WTC11 (cell line): Measurements from ENCODE around the gene FAM240A. TPM values are rescaled to one million over a fixed set of nuclear protein-coding genes. Genes with fewer than 3 reads are reported as not detected.
A peak's percentile ranks its signal among the peaks of the same experiment; 100 is the strongest.

Source experiments
- ATAC-seq: fragments of 200-7000 bp; cut with Tn5 transposase; 2 replicates; pipeline ENCODE4 v1.10.0; 2021; ENCODE audit warnings: mild to moderate bottlenecking, moderate library complexity
- CTCF ChIA-PET: fragments of 300-600 bp; sonication (Branson Sonifier 250); formaldehyde crosslinking; loops from one replicate; lab custom pipeline; 2021; ENCODE audit warnings: antibody characterized with exemption; lab: Charles Lee
- POLR2A ChIA-PET: fragments of 350-600 bp; sonication (Branson Sonifier 250); formaldehyde crosslinking; loops from one replicate; lab custom pipeline; 2021; ENCODE audit warnings: antibody characterized with exemption; lab: Charles Lee
- DNase-seq: peaks from one replicate; pipeline ENCODE4 v3.0.0; 2021; ENCODE audit warnings: low spot score
- H3K27ac Mint-ChIP-seq: 2 replicates; pipeline ENCODE4 v1.8.0; 2021; ENCODE audit warnings: mixed read lengths
- H3K27me3 Mint-ChIP-seq: 2 replicates; pipeline ENCODE4 v1.8.0; 2021; ENCODE audit warnings: low read depth, mild to moderate bottlenecking, moderate library complexity, mixed read lengths
- H3K36me3 Mint-ChIP-seq: 2 replicates; pipeline ENCODE4 v1.8.0; 2021; ENCODE audit warnings: mixed read lengths
- H3K4me1 Mint-ChIP-seq: 2 replicates; pipeline ENCODE4 v1.8.0; 2022; ENCODE audit warnings: mixed read lengths
- H3K4me3 Mint-ChIP-seq: 2 replicates; pipeline ENCODE4 v1.8.0; 2021; ENCODE audit warnings: mild to moderate bottlenecking, moderate library complexity, mixed read lengths
- H3K9me3 Mint-ChIP-seq: 2 replicates; pipeline ENCODE4 v1.8.0; 2021; ENCODE audit warnings: mixed read lengths
- ARID4B ChIP-seq: sonication (generic); formaldehyde crosslinking; IDR thresholded peaks from 2 replicates; pipeline ENCODE4 v1.8.0; 2023; ENCODE audit warnings: missing genetic modification reagents, mild to moderate bottlenecking, borderline replicate concordance
- CDX4 ChIP-seq: fragments of 250-450 bp; sonication (Bioruptor Pico); IDR thresholded peaks from 2 replicates; pipeline ENCODE4 v1.9.0; 2021; ENCODE audit warnings: moderate library complexity, mild to moderate bottlenecking, inconsistent platforms, borderline replicate concordance
- E2F5 ChIP-seq: sonication (generic); formaldehyde crosslinking; IDR thresholded peaks from 2 replicates; pipeline ENCODE4 v1.8.1; 2022; ENCODE audit warnings: mild to moderate bottlenecking, moderate library complexity, missing genetic modification reagents
- ELF4 ChIP-seq: sonication (generic); formaldehyde crosslinking; IDR thresholded peaks from 2 replicates; pipeline ENCODE4 v1.8.1; 2022; ENCODE audit warnings: low read depth, mild to moderate bottlenecking, moderate library complexity, missing genetic modification reagents
- ESRRA ChIP-seq: sonication (generic); formaldehyde crosslinking; IDR thresholded peaks from 2 replicates; pipeline ENCODE4 v1.8.1; 2022; ENCODE audit warnings: mild to moderate bottlenecking, missing genetic modification reagents, borderline replicate concordance
- FOXP4 ChIP-seq: sonication (generic); formaldehyde crosslinking; IDR thresholded peaks from 2 replicates; pipeline ENCODE4 v1.8.0; 2022; ENCODE audit warnings: mild to moderate bottlenecking, missing genetic modification reagents
- GRHL2 ChIP-seq: fragments of 250-450 bp; sonication (Bioruptor Pico); IDR thresholded peaks from 2 replicates; pipeline ENCODE4 v1.8.0; 2022; ENCODE audit warnings: mild to moderate bottlenecking, moderate library complexity; ENCODE audit not compliant: insufficient replicate concordance, severe bottlenecking
- HMGA2 ChIP-seq: fragments of 250-450 bp; sonication (Bioruptor Pico); IDR thresholded peaks from 2 replicates; pipeline ENCODE4 v1.4.0; 2021; ENCODE audit warnings: mild to moderate bottlenecking, moderate library complexity
- MAX ChIP-seq: sonication (generic); formaldehyde crosslinking; IDR thresholded peaks from 2 replicates; pipeline ENCODE4 v1.8.0; 2022; ENCODE audit warnings: mild to moderate bottlenecking, missing genetic modification reagents
- PRDM15 ChIP-seq: sonication (generic); formaldehyde crosslinking; IDR thresholded peaks from 2 replicates; pipeline ENCODE4 v1.8.0; 2022; ENCODE audit warnings: missing genetic modification reagents
- SMAD3 ChIP-seq: sonication (generic); formaldehyde crosslinking; IDR thresholded peaks from 2 replicates; pipeline ENCODE4 v1.8.0; 2022; ENCODE audit warnings: missing genetic modification reagents, mild to moderate bottlenecking, borderline replicate concordance
- SMAD4 ChIP-seq: sonication (generic); formaldehyde crosslinking; IDR thresholded peaks from 2 replicates; pipeline ENCODE4 v1.8.0; 2022; ENCODE audit warnings: mild to moderate bottlenecking, missing genetic modification reagents
- SP1 ChIP-seq: sonication (generic); formaldehyde crosslinking; conservative IDR thresholded peaks from 2 replicates; pipeline ENCODE4 v1.8.1; 2022; ENCODE audit warnings: missing genetic modification reagents
- ZNF121 ChIP-seq: sonication (generic); formaldehyde crosslinking; IDR thresholded peaks from 2 replicates; pipeline ENCODE4 v1.8.0; 2023; ENCODE audit warnings: missing genetic modification reagents
- ZNF263 ChIP-seq: sonication (generic); formaldehyde crosslinking; IDR thresholded peaks from 2 replicates; pipeline ENCODE4 v1.8.1; 2022; ENCODE audit warnings: low read depth, mild to moderate bottlenecking, moderate library complexity, missing genetic modification reagents
- ZNF416 ChIP-seq: fragments of 250-450 bp; sonication (Bioruptor Pico); IDR thresholded peaks from 2 replicates; pipeline ENCODE4 v1.9.0; 2021; ENCODE audit warnings: mild to moderate bottlenecking, inconsistent platforms
- ZNF512 ChIP-seq: sonication (generic); formaldehyde crosslinking; IDR thresholded peaks from 2 replicates; pipeline ENCODE4 v1.8.1; 2022; ENCODE audit warnings: missing genetic modification reagents, borderline replicate concordance
- ZNF671 ChIP-seq: fragments of 250-450 bp; sonication (Bioruptor Pico); IDR thresholded peaks from 2 replicates; pipeline ENCODE4 v1.8.0; 2021; ENCODE audit warnings: mild to moderate bottlenecking
- total RNA-seq: library from RNA; stranded (reverse); gene quantifications from 3 replicates; pipeline ENCODE4 v1.2.3, GENCODE V29; 2021

The FAM240A gene
- total RNA-seq, 1 experiment from 2014 or later = 0.13 TPM

GRCh38 chr3:46585799-46586693, 26.3 kb upstream of the FAM240A start (continued):
- TF ChIP-seq E2F5 (no peak), CDX4 (CRISPR knock-in tag) (no peak), ELF4 (no peak), GRHL2 (CRISPR knock-in tag) (no peak), PRDM15 (no peak), ZNF121 (CRISPR knock-in tag) (no peak), SP1 (no peak; the same call in 1 of the 2 replicates), ZNF671 (CRISPR knock-in tag) (no peak; the same call in 1 of the 2 replicates), HMGA2 (CRISPR knock-in tag) (no peak), ZNF416 (peak; percentile 16; the same call in 1 of the 2 replicates), FOXP4 (no peak), ESRRA (CRISPR knock-in tag) (no peak)

GRCh38 chr3:46586738-46587246, 25.5 kb upstream of the FAM240A start:
- ChIA-PET CTCF (interaction anchor here (0.6 to 3.6 kb wide), 13 partner anchors 12 to 261 kb away, joined by 3 to 54 read pairs (median 5); partner anchors contain the start of genes LRRC2 and RTP3), POLR2A (interaction anchor here (0.7 to 3.9 kb wide), 8 partner anchors 11 to 108 kb away, joined by 3 to 41 read pairs (median 4); a partner anchor contains a TSS)
- Mint-ChIP-seq H3K4me1 (peaks cover 34% of the 10 kb centered on the region), H3K36me3 (peaks cover 98% of the 10 kb centered on the region), H3K4me3 (no peak overlapping the region), H3K27me3 (peaks cover 50% of the 10 kb centered on the region), H3K27ac (peak overlapping the region; percentile 42), H3K9me3 (peaks cover 69% of the 10 kb centered on the region)
- ATAC-seq (peak; percentile 78), DNase-seq (no peak)
- TF ChIP-seq SMAD3 (no peak), ARID4B (CRISPR knock-in tag) (no peak), SMAD4 (CRISPR knock-in tag) (no peak), ZNF512 (CRISPR knock-in tag) (no peak), ZNF263 (CRISPR knock-in tag) (peak; percentile 40; the same call in 1 of the 2 replicates), MAX (CRISPR knock-in tag) (peak; percentile 11; the same call in 1 of the 2 replicates)
